HG03342 (cell line): Measurements from ENCODE around the gene USP43.

Experiments used
- ATAC-seq: cut with Tn5 transposase; IDR thresholded peaks from one replicate; pipeline ENCODE4 v1.9.1; 2021; ENCODE audit warnings: mild to moderate bottlenecking, moderate library complexity; ENCODE audit not compliant: unreplicated experiment

The USP43 gene

DNA sequence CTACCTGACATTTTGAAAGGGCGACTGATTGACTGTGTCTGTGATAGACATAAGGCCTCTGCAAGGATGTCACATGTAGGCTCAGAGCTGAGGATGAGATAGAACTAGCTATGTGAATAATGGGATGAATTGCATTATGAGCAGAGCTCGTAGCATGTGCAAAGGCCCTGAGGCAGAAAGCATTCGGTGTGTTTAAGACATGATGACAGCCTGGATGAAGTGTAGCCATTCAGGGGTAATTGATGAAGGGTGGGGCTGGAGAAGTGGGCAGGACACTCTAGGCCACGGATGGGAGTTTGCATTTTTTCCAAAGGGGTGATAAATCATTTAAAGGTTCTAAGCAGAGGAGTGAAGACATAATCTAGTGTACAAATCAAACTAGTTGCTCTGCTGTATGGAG is 62.6 kb downstream of the USP43 start:
- ATAC-seq = no peak

- no peak for ATAC-seq
These were observed 69.5 kb downstream of the USP43 start for GRCh38 chr17:9714801-9715200.

- ATAC-seq = no peak
These were observed 70.2 kb downstream of the USP43 start for GRCh38 chr17:9715503-9716016.

GRCh38 chr17:9725575-9725974 is 80.3 kb downstream of the USP43 start:
- ATAC-seq = no peak

GRCh38 chr17:9726291-9726690 is 81.0 kb downstream of the USP43 start:
- ATAC-seq = no peak

- ATAC-seq = no peak
These were observed 82.7 kb downstream of the USP43 start for GRCh38 chr17:9728005-9728404.

- no peak for ATAC-seq
These were observed 83.2 kb downstream of the USP43 start for GRCh38 chr17:9728564-9728963.

DNA sequence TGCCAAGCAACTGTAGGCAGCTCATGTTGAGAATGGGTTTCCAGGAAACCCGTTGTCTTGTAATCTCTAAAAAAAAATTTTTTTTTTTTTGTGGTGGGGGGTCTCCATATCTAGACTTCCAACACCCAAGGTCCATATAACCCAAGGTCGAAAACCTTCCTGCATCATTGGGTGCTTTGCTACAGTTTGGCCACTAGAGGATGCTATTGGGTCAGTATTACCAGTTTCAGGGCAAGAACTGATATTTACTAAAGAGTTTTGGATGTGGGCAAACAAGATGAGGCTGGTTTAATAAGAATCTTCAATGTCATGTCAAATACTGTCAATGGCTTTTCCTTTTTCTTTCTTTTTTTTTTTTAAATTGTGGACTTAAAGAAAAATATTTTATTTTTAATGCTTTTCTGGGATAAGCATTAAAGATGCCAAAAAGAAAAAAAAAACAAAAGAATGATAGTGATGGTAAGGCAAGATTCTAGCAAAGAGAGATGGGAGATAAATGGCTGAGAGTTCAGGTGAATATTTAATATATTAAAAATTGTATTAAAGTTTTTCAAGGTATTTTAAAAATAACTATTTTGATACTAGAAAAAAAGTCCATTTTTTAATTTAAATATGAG is 83.8 kb downstream of the USP43 start:
- no peak for ATAC-seq

- ATAC-seq = no peak
These were observed 84.6 kb downstream of the USP43 start for GRCh38 chr17:9729735-9730420.

DNA sequence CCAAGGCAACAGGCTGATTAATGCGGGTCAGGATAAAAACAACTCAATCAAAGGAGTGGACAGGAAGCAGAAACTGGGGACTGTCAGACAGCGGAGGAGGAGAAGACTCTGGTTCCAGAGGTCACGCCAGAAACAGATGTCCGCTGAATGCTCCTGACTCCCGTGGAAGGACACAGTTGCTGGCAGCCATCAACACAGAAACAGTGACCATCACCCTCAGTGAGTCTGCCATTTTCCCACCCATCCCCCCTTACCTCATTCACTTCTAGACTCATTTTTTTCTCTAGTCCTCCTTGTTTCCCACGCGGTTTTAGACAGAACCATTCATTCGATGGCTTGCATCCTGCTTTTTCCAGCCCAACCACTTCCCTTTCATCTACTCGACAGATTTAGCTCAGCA is 105.2 kb downstream of the USP43 start:
- no peak for ATAC-seq

GRCh38 chr17:9755083-9755482 is 109.8 kb downstream of the USP43 start:
- no peak for ATAC-seq

DNA sequence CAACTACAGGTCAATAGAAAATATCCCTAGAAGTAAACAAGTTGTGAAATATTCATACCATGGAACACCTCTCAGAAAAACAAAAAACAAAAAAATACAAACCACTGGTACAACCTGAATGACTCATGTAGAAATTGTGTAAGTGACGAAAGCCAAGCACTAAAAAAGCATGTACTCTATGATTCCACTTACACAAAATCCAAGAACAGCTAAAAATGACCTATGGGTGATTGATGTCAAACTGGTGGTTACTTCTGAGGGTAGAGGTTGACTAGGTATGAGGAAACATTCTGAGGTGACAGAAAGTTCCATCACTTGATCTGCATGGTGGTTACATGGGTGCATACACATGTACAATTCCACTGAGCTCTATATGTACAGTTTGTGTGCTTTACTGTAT is 114.9 kb downstream of the USP43 start:
- ATAC-seq = no peak

DNA sequence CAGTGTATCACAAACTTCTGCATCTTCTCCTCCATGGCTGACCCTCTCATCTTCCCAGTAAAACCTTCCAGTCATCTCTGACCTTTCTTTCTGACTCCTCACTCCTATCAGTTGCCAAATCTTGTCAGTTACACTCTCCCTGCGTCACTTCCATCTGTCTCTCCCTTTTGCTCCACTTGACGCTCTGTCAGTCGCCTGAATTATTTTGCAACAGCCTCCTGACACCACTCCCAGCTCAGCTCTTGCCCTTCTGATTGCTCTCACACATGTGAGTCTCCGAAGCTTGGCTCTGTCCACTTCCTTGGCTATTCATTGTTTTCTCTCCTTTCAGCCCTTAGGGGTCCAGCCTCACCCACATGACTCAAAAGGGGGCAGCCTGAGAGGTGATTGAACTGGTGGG is 118.3 kb downstream of the USP43 start:
- no peak for ATAC-seq

DNA sequence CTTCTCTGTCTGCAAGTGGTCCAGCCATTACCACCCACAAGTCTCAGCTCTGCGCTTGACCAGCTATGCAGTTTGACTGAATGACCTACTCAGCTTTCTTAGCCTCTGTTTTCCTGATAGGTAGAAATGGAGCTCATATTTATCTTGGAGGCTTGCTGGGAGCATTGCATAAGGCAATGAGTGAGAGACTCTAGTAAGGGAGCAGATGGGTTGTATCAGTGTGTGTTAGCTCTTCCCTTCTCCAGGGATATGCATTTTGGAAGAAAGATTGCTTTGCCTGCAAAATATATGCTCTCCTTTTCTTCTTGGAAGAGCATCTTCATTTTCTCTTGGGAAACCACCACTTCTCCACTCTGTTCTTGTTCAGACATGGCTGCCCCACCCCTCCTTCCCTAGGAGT is 120.0 kb downstream of the USP43 start:
- no peak for ATAC-seq

DNA sequence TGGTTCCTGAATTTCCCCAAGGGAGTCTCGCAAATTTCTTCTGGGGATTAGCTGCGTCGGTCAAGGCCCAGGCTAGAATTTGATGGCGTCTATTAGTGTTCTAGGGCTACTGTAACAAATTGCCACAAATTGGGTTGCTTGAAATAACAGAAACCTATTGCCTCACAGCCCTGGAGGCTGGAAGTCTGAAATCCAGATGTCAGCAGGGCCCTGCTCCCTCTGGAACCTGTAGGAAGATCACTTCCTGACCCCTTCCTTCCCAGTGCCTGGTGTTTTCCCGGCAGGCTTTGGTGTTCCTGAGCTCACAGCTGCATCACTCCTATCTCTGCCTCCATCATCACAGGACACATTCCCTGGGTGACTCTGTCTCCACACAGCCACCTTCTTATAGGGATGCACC is 121.7 kb downstream of the USP43 start:
- ATAC-seq = no peak

- no peak for ATAC-seq
These were observed 122.2 kb downstream of the USP43 start for GRCh38 chr17:9767432-9767991.

DNA sequence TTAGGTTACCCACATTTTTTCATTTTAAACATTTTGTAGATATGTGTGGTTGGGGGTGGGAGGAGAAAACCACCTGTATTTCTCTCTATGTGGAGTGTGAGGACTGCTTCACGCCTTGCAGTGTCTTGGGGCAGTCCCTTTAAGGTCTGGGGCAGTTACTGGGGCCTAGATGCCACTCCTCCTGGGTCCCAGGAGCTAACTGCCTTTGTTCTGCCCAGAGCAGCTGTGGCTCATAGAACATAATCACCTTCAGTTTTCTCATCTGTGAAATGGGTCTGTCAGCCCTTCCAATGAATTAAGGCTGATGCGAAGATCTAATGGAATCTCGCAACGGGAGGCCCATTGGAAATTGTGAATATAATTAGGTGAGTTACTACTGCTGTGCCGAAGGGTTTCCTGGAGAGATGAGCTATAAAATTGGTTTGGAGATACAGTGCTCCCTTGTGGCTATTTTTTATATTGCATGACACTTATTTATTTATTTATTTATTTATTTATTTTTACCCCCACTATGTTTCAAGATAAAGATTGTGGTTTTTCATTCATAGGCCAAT is 123.1 kb downstream of the USP43 start:
- no peak for ATAC-seq

DNA sequence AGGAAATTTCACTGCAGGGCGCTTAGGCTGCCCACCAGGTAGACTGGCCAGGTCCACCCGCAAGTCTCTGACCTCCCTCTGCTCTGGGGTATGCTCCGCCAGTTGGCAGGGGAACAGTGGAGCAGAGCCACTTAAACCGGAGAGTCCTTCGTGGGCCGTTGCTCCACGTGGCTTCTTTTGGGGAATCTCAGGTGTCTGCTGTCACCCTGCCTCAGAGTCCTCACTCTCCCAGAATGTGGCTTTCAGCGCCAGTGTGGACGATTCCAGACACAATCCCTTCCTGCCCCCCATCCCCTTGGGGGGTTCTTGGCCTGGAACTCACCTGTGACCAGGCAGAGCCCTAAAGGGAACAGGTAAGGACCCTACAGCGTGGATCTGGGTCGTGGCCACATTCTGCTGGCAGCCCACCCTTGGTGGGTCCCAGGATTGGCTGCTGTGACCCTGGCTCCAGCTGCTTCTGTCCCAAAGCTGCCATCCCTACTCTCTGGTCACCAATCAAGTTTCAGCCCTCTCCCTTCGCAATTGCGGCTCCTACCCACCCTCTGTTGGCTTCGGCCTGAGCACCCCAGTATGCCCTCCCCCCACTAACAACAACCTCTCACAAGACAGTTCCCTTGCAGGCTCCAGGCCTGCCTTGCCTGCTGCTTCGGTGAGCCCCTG is 123.8 kb downstream of the USP43 start:
- ATAC-seq = no peak

- ATAC-seq = no peak
These were observed 126.1 kb downstream of the USP43 start for GRCh38 chr17:9771465-9771864.

GRCh38 chr17:9772658-9773057 is 127.3 kb downstream of the USP43 start:
- ATAC-seq = no peak

GRCh38 chr17:9776911-9777310 is 131.6 kb downstream of the USP43 start:
- ATAC-seq = no peak
